Erythroblast (primary cell): ENCODE results near the gene CEP57.
A peak's percentile ranks its signal among the peaks of the same experiment; 100 is the strongest.

Source experiments
- DNase-seq, 2 experiments: peaks; one replicate each; lab custom pipeline; 2025; lab: John Stamatoyannopoulos, UW
- GATA1 ChIP-seq: IDR thresholded peaks from 2 replicates; pipeline ENCODE4 v1.6.1; 2011; ENCODE audit warnings: low read depth, mild to moderate bottlenecking, control low read depth, low read length, moderate library complexity
- POLR2A ChIP-seq: IDR thresholded peaks from 2 replicates; pipeline ENCODE4 v1.6.1; 2011; ENCODE audit warnings: mild to moderate bottlenecking, low read length

Gene CEP57

GRCh38 chr11:95790123-95790932 is at the start of gene CEP57:
TSS of gene CEP57 (plus strand) at chr11:95790498. CDS start at chr11:95790699, 201 bp downstream.
- DNase-seq: peak; percentile 98
- TF ChIP-seq POLR2A: peak; percentile 95
- TF ChIP-seq GATA1: no peak

GRCh38 chr11:95750101-95750500 is 40.2 kb upstream of the CEP57 start:
- no peak for TF ChIP-seq POLR2A
- no peak for TF ChIP-seq GATA1
- no peak for DNase-seq

- no peak for TF ChIP-seq POLR2A
- no peak for TF ChIP-seq GATA1
- DNase-seq: peak in 1 of 2 experiments; percentile 16
Measured at GRCh38 chr11:95751515-95751914, 38.8 kb upstream of the CEP57 start.

- TF ChIP-seq GATA1: no peak
- no peak for TF ChIP-seq POLR2A
- DNase-seq: no peak
Measured at GRCh38 chr11:95760941-95761340, 29.4 kb upstream of the CEP57 start.

GRCh38 chr11:95762534-95762933 is 27.8 kb upstream of the CEP57 start:
- DNase-seq: peak; percentile 33 to 78
- TF ChIP-seq GATA1 (no peak), POLR2A (no peak)

- DNase-seq: peak; percentile 71 to 80
Measured at GRCh38 chr11:95764267-95764898, 25.9 kb upstream of the CEP57 start.

GRCh38 chr11:95766701-95767100 is 23.6 kb upstream of the CEP57 start:
- no peak for DNase-seq
- TF ChIP-seq POLR2A (no peak), GATA1 (no peak)

More at GRCh38 chr11:95764267-95764898, 25.9 kb upstream of the CEP57 start:
- TF ChIP-seq POLR2A (no peak), GATA1 (no peak)

- TF ChIP-seq POLR2A (no peak), GATA1 (no peak)
- peak in 1 of 2 experiments; percentile 5 for DNase-seq
Measured at GRCh38 chr11:95767498-95767897, 22.8 kb upstream of the CEP57 start.

- no peak for DNase-seq
- TF ChIP-seq POLR2A: peak; percentile 2
- TF ChIP-seq GATA1: no peak
Measured at GRCh38 chr11:95768521-95768920, 21.8 kb upstream of the CEP57 start.

GRCh38 chr11:95776859-95777258 is 13.4 kb upstream of the CEP57 start:
- no peak for TF ChIP-seq GATA1
- no peak for TF ChIP-seq POLR2A
- DNase-seq: no peak

- DNase-seq: no peak
- TF ChIP-seq GATA1 (no peak), POLR2A (no peak)
Measured at GRCh38 chr11:95778699-95779098, 11.6 kb upstream of the CEP57 start.

GRCh38 chr11:95780544-95780943 is 9.8 kb upstream of the CEP57 start:
- TF ChIP-seq GATA1: no peak
- TF ChIP-seq POLR2A: no peak

GRCh38 chr11:95788921-95789505 is 1.3 kb upstream of the CEP57 start:
- peak; percentile 66 to 73 for DNase-seq

More at GRCh38 chr11:95780544-95780943, 9.8 kb upstream of the CEP57 start:
- DNase-seq: no peak

GRCh38 chr11:95789506-95790122 is 684 bp upstream of the CEP57 start, which contains the start of gene FAM76B:
TSS of gene FAM76B (minus strand) at chr11:95789782. CDS start at chr11:95789478, 304 bp downstream.
- peak; percentile 99 for DNase-seq
- TF ChIP-seq POLR2A (no peak), GATA1 (no peak)

More at GRCh38 chr11:95788921-95789505, 1.3 kb upstream of the CEP57 start:
- TF ChIP-seq POLR2A: no peak
- TF ChIP-seq GATA1: no peak
